ENCODE results near the gene RFPL4A.
"Not testable (repeated sequence)": the region's sequence is repeated elsewhere in the genome, so short reads cannot be mapped to it uniquely, and the experiment has no call there.

RFPL4A gene

GRCh38 chr19:55758797-55759196 is at the start of gene RFPL4A:
Gene RFPL4A, plus strand, starts transcription at chr19:55759097. Its CDS starts 2,704 bp downstream, at chr19:55761801.
- not testable (repeated sequence) for DNase-seq

- DNase-seq, result no peak
Observed at GRCh38 chr19:55711719-55712118, 47.2 kb upstream of the RFPL4A start.

- DNase-seq, result no peak
Observed at GRCh38 chr19:55712804-55713631, 45.9 kb upstream of the RFPL4A start.

GRCh38 chr19:55716531-55716930 is 42.4 kb upstream of the RFPL4A start:
- no peak for DNase-seq

- DNase-seq, result no peak
Observed at GRCh38 chr19:55717251-55717650, 41.6 kb upstream of the RFPL4A start.

GRCh38 chr19:55717879-55718711 is 40.8 kb upstream of the RFPL4A start:
- DNase-seq, result not testable (repeated sequence)

GRCh38 chr19:55720214-55720746 is 38.6 kb upstream of the RFPL4A start:
- no peak for DNase-seq

GRCh38 chr19:55720801-55721200 is 38.1 kb upstream of the RFPL4A start:
- no peak for DNase-seq

- no peak for DNase-seq
Observed at GRCh38 chr19:55723491-55723890, 35.4 kb upstream of the RFPL4A start.

- DNase-seq, result not testable (repeated sequence)
Observed at GRCh38 chr19:55730378-55730777, 28.5 kb upstream of the RFPL4A start.

- no peak for DNase-seq
Observed at GRCh38 chr19:55738302-55738701, 20.6 kb upstream of the RFPL4A start, which contains the start of gene NLRP9. Gene NLRP9, minus strand, starts transcription at chr19:55738402. Its CDS starts 28 bp downstream, at chr19:55738374.

GRCh38 chr19:55750715-55751114 is 8.2 kb upstream of the RFPL4A start:
- no peak for DNase-seq

- no peak for DNase-seq
Observed at GRCh38 chr19:55753401-55753800, 5.5 kb upstream of the RFPL4A start.

- DNase-seq, result not testable (repeated sequence)
Observed at GRCh38 chr19:55756808-55757207, 2.1 kb upstream of the RFPL4A start.

GRCh38 chr19:55766466-55766865 is 7.6 kb downstream of the RFPL4A start:
- no peak for DNase-seq

GRCh38 chr19:55768818-55769217 is 9.9 kb downstream of the RFPL4A start, which contains the start of gene RFPL4AL1:
Gene RFPL4AL1, plus strand, starts transcription at chr19:55769118. Its CDS starts 2,687 bp downstream, at chr19:55771805.
- DNase-seq, result not testable (repeated sequence)

- DNase-seq, result not testable (repeated sequence)
Observed at GRCh38 chr19:55769632-55770031, 10.7 kb downstream of the RFPL4A start.

GRCh38 chr19:55777528-55777927 is 18.6 kb downstream of the RFPL4A start:
- DNase-seq, result no peak

- DNase-seq, result no peak
Observed at GRCh38 chr19:55778331-55778730, 19.4 kb downstream of the RFPL4A start.

GRCh38 chr19:55781112-55781511 is 22.2 kb downstream of the RFPL4A start:
- DNase-seq, result no peak

GRCh38 chr19:55795021-55795420 is 36.1 kb downstream of the RFPL4A start:
- no peak for DNase-seq

- no peak for DNase-seq
Observed at GRCh38 chr19:55801416-55801815, 42.5 kb downstream of the RFPL4A start.

GRCh38 chr19:55802281-55802680 is 43.4 kb downstream of the RFPL4A start:
- no peak for DNase-seq

Measured in GOT3 (cell line).